SK-N-SH (cell line): ENCODE results near the gene FAM174B. TPM values are rescaled to one million over a fixed set of nuclear protein-coding genes. Genes with fewer than 3 reads are reported as not detected.

ENCODE experiments used
- CTCF ChIA-PET: fragments of 300-600, 350-600 bp; formaldehyde crosslinking; extraction: SDS; loops from one replicate; lab custom pipeline; 2021; lab: Yijun Ruan, JAX
- POLR2A ChIA-PET: fragments of 350-600 bp; sonication (Branson Sonifier 250); formaldehyde crosslinking; extraction: SDS; loops from one replicate; lab custom pipeline; 2020; ENCODE audit warnings: antibody characterized with exemption, inconsistent platforms; lab: Yijun Ruan, JAX
- DNase-seq: peaks from one replicate; pipeline ENCODE4 v3.0.0; 2012
- H2AFZ ChIP-seq: fragments of 200-600 bp; sonication (generic); 2 replicates; pipeline ENCODE4 v1.8.1; 2016; ENCODE audit warnings: antibody characterized with exemption, mild to moderate bottlenecking, low read depth
- H3F3A ChIP-seq: fragments of 200-600 bp; sonication (generic); replicated peaks from 2 replicates; pipeline ENCODE3; 2016; ENCODE audit warnings: antibody characterized with exemption, mild to moderate bottlenecking; ENCODE audit not compliant: insufficient read depth
- H3K27ac ChIP-seq, 2 experiments: fragments of 200-500 bp in 1 of 2; fragments of 200-600 bp in 1 of 2; sonication (Bioruptor generic) in 1 of 2; sonication (generic), shearing (Covaris generic) in 1 of 2; 2 replicates each; pipeline versions ENCODE4 v1.5.1 to v1.6.1; 2014 to 2016; ENCODE audit warnings: low read depth in 2 of 2, inconsistent platforms in 1 of 2, low read length in 1 of 2, mild to moderate bottlenecking in 1 of 2, mixed read lengths in 1 of 2
- H3K27me3 ChIP-seq: fragments of 200-600 bp; sonication (generic), shearing (Covaris generic); 2 replicates; pipeline ENCODE4 v1.6.1; 2016; ENCODE audit warnings: mixed run types; ENCODE audit not compliant: insufficient read depth
- H3K36me3 ChIP-seq, 2 experiments: fragments of 200-500 bp in 1 of 2; fragments of 200-600 bp in 1 of 2; sonication (Bioruptor generic) in 1 of 2; sonication (generic) in 1 of 2; replicated peaks in 1 of 2; 2 replicates each; pipeline versions ENCODE3 to v1.5.1; 2014 to 2016; ENCODE audit warnings: low read length in 1 of 2, mild to moderate bottlenecking in 1 of 2; ENCODE audit not compliant: insufficient read depth in 2 of 2, control insufficient read depth in 1 of 2
- H3K4me1 ChIP-seq, 2 experiments: fragments of 200-500 bp in 1 of 2; fragments of 200-600 bp in 1 of 2; sonication (Bioruptor generic) in 1 of 2; sonication (generic), shearing (Covaris generic) in 1 of 2; 2 replicates each; pipeline versions ENCODE4 v1.5.1 to v1.6.1; 2014 to 2016; ENCODE audit warnings: low read depth in 1 of 2, low read length in 1 of 2, mixed run types in 1 of 2; ENCODE audit not compliant: insufficient read depth in 2 of 2, control insufficient read depth in 1 of 2
- H3K4me2 ChIP-seq: fragments of 200-600 bp; sonication (generic), shearing (Covaris generic); 2 replicates; pipeline ENCODE4 v1.6.1; 2017; ENCODE audit warnings: mixed run types
- H3K4me3 ChIP-seq, 2 experiments: fragments of 200-500 bp in 1 of 2; fragments of 200-600 bp in 1 of 2; sonication (Bioruptor generic) in 1 of 2; sonication (generic), shearing (Covaris generic) in 1 of 2; 2 replicates each; pipeline versions ENCODE4 v1.5.1 to v1.8.1; 2014 to 2016; ENCODE audit warnings: low read depth in 2 of 2, inconsistent platforms in 1 of 2, low read length in 1 of 2, mild to moderate bottlenecking in 1 of 2, mixed read lengths in 1 of 2, moderate library complexity in 1 of 2
- H3K79me2 ChIP-seq: fragments of 200-600 bp; sonication (generic); 2 replicates; pipeline ENCODE4 v1.8.1; 2017; ENCODE audit warnings: mild to moderate bottlenecking; ENCODE audit not compliant: insufficient read depth
- H3K9ac ChIP-seq: fragments of 200-600 bp; sonication (generic); 2 replicates; pipeline ENCODE4 v1.6.1; 2017; ENCODE audit warnings: mixed run types
- H3K9me2 ChIP-seq: fragments of 200-600 bp; sonication (generic); 2 replicates; pipeline ENCODE4 v1.6.1; 2017; ENCODE audit warnings: mixed run types
- H3K9me3 ChIP-seq: fragments of 200-600 bp; sonication (generic); 2 replicates; pipeline ENCODE4 v1.6.1; 2017; ENCODE audit warnings: mixed run types, mild to moderate bottlenecking, moderate library complexity
- H4K20me1 ChIP-seq: fragments of 200-600 bp; sonication (generic); 2 replicates; pipeline ENCODE4 v1.6.1; 2017; ENCODE audit warnings: mild to moderate bottlenecking, mixed run types; ENCODE audit not compliant: insufficient read depth
- EP300 ChIP-seq, 2 experiments: IDR thresholded peaks; 2 replicates each; pipeline versions ENCODE4 v1.4.0 to v1.6.1; 2012; ENCODE audit warnings: borderline replicate concordance in 1 of 2, low read depth in 1 of 2, low read length in 1 of 2
- GABPA ChIP-seq: IDR thresholded peaks from 2 replicates; pipeline ENCODE4 v1.4.0; 2012; ENCODE audit warnings: low read depth, mild to moderate bottlenecking
- GATA2 ChIP-seq: sonication (generic); formaldehyde crosslinking; IDR thresholded peaks from 2 replicates; pipeline ENCODE4 v1.5.0; 2020; ENCODE audit warnings: mild to moderate bottlenecking, missing genetic modification reagents
- JUND ChIP-seq: IDR thresholded peaks from 2 replicates; pipeline ENCODE4 v1.4.0; 2012
- POLR2AphosphoS5 ChIP-seq: IDR thresholded peaks from 2 replicates; pipeline ENCODE4 v1.6.1; 2012; ENCODE audit warnings: low read depth, low read length
- RCOR1 ChIP-seq: fragments of 150-350 bp; IDR thresholded peaks from 2 replicates; pipeline ENCODE4 v1.6.1; 2017; ENCODE audit warnings: antibody characterized with exemption, low read length
- TAF1 ChIP-seq: IDR thresholded peaks from 2 replicates; pipeline ENCODE4 v1.6.1; 2012; ENCODE audit warnings: low read depth, mild to moderate bottlenecking, low read length, moderate library complexity, borderline replicate concordance
- TCF12 ChIP-seq: IDR thresholded peaks from 2 replicates; pipeline ENCODE4 v1.4.0; 2012
- YY1 ChIP-seq: IDR thresholded peaks from 2 replicates; pipeline ENCODE4 v1.4.0; 2012; ENCODE audit warnings: low read depth, mild to moderate bottlenecking
- whole genome bisulfite sequencing: methylation state at CpG from one replicate; pipeline ENCODE4 v1.1.6; 2017; ENCODE audit warnings: low lambda C conversion rate; 5-methylcytosine and 5-hydroxymethylcytosine counted together
- polyA plus RNA-seq, 3 experiments: library from polyadenylated mRNA; depleted of rRNA; stranded (reverse); fragments of >200 nt; gene quantifications; 2 replicates each; pipeline ENCODE4 v1.2.3, GENCODE V29; 2012
- TF ChIP-seq, protein P1 (sequence below): IDR thresholded peaks from 2 replicates; pipeline ENCODE4 v1.4.0; 2012; ENCODE audit warnings: low read depth, borderline replicate concordance
- TF ChIP-seq, protein P2 (sequence below): IDR thresholded peaks from 2 replicates; pipeline ENCODE4 v1.4.0; 2012; ENCODE audit warnings: low read depth, borderline replicate concordance
- TF ChIP-seq, protein P3 (sequence below): fragments of 200-600 bp; sonication (generic); IDR thresholded peaks from 2 replicates; pipeline ENCODE4 v1.6.1; 2017; ENCODE audit warnings: antibody characterized with exemption, mild to moderate bottlenecking, moderate library complexity

FAM174B gene
- polyA plus RNA-seq, 1 of the 3 experiments (the other 2 are of a cell fraction): 0.30 TPM

DNA sequence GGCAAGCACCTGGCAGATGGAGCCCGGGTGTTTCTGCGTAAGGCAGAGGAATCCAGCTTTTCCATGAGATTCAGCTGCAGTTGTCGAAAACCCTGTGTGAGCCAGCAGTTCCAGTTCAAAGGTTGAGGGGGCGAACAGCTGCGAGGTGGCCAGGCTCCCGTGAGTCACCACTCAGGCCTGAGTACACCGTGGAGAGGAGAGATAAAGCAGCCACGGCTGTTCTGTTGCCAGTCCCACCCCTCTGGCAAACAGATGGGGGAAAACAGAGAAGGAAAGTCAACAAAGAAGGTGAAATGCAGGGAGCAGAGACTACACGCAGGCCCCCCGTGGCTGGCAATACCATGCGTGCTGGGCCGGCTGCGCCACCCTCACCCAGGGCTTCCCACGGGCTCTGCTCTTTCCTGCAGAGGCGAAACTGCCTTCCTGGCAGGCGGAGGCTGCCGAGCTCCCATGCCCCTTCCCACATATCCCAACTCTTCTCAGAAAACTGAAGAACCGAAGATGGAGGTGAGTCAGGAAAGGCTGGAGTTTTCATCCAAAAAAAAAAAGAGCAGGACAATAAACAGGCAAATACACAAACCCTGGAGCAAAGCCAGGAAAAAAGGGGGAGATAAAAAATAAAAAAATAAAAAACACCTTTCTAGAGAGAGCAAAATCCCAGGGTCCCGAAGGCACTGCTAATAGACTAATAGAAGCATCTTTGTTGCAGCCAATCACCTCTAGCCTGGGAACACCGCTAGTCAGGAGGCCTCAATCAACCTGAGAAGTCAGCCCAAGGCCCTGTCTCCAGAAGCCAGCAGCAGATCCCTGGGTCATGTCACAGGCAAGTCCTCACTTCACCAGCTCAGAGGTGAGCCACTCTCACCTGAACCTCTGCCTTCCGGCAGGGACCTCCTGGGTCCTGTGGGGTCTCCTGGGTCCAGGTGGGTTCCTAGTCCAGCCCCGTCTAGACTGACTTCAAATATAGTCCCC, 37.7 kb downstream of the FAM174B start:
- Histone ChIP-seq H3K9ac (no peak overlapping the region), H2AFZ (no peak overlapping the region), H3K79me2 (no peaks in the 10 kb centered on the region), H3K4me1 (peaks cover 0 to 15% of the 10 kb centered on the region in 2 experiments; a peak in 1 of 4 replicates), H3K27ac (peak overlapping the region in 1 of 2 experiments; percentile 60; a peak in 2 of 4 replicates), H4K20me1 (no peaks in the 10 kb centered on the region), H3K9me3 (no peaks in the 10 kb centered on the region), H3K9me2 (no peaks in the 10 kb centered on the region), H3K36me3 (no peaks in the 10 kb centered on the region), H3K4me2 (no peak overlapping the region), H3K4me3 (no peak overlapping the region), H3K27me3 (no peaks in the 10 kb centered on the region), H3F3A (no peaks in the 10 kb centered on the region)
- TF ChIP-seq GATA2 (CRISPR knock-in tag): 0 out of 2 replicates have a peak, but pooled peaks have one; percentile 41
- no peak for TF ChIP-seq TCF12
- TF ChIP-seq POLR2AphosphoS5: no peak
- peak in 1 of 2 experiments; percentile 33; a peak in 1 of 4 replicates for TF ChIP-seq EP300 (IDR thresholded peaks at IDR 0.05; ENCODE audit: borderline replicate concordance in 1 of 2, low read depth in 1 of 2, low read length in 1 of 2)
- TF ChIP-seq JUND: no peak
- TF ChIP-seq RCOR1: peak; percentile 25; the same call in 1 of the 2 replicates
- no peak for TF ChIP-seq TAF1
- DNase-seq: peak; percentile 79
- POLR2A ChIA-PET: no interaction called here
- CTCF ChIA-PET: interaction anchor here (1.0 to 2.3 kb wide), 3 partner anchors 97 to 540 kb away, joined by 3 to 14 read pairs (median 3); no protein-coding TSS in a partner anchor
- 40% methylated on average over 17 of the region's 22 CpGs for WGBS

DNA sequence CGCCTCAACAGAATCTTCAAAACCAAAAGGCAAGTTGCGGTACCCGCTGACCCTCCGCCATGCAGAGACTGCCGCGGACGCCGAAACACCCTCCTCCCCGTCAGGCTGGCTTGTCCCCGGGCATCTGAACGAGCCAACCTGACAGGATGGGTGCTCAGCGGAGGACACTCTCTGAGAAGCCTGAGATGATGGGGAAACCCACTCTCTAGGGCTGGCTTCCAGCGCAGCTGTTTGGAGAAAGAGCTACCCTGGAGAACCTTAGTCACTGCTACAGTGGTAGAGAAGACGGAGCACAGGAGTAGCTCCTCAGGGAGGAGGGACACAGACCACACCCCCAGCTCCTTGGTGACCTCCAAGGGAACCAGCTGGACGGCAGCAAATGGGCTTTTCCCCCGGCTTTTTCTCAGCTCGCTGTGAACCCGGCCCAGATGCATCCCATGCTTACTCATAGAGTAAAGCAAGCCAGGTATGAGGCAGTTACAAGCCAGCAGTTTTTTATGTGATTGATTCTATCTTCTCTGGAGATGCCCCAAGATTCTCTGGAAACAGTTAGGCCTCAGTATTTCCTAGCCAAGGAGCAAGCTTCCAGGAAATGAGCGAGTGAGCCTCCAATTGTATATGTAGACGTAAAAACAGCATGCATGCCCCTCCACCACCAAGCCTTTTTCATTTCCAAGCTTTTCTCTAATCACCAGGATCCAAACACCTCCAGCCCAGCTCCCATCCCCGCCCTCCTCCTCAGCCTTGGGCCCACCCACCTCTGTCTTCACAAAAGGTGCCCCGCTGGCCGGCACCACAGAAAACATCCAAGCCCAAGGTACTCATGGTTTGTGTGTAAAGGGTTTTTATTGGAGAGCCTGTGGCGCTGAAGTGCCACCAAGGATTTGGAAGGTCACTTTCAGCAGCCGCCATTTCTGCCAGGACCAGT, 38.7 kb downstream of the FAM174B start:
- H3K36me3 ChIP-seq: no peaks in the 10 kb centered on the region
- no peak overlapping the region for H3K4me3 ChIP-seq
- no peaks in the 10 kb centered on the region for H3K79me2 ChIP-seq
- no peaks in the 10 kb centered on the region for H4K20me1 ChIP-seq
- DNase-seq: no peak
- no peaks in the 10 kb centered on the region for H3K9me3 ChIP-seq
- 70% methylated on average over 20 of the region's 25 CpGs for WGBS
- no peaks in the 10 kb centered on the region for H3K27me3 ChIP-seq
- H3K27ac ChIP-seq: peak overlapping the region in 1 of 2 experiments; percentile 41; a peak in 2 of 4 replicates
- no peak overlapping the region for H2AFZ ChIP-seq
- H3K4me1 ChIP-seq: peaks cover 0 to 23% of the 10 kb centered on the region in 2 experiments; a peak in 1 of 4 replicates
- H3K4me2 ChIP-seq: no peak overlapping the region
- no peaks in the 10 kb centered on the region for H3F3A ChIP-seq
- CTCF ChIA-PET: interaction anchor here (1.0 to 2.3 kb wide), 3 partner anchors 98 to 540 kb away, joined by 3 to 14 read pairs (median 3); no protein-coding TSS in a partner anchor
- H3K9ac ChIP-seq: no peak overlapping the region
- H3K9me2 ChIP-seq: no peaks in the 10 kb centered on the region
- TF ChIP-seq JUND (no peak), RCOR1 (no peak), TCF12 (no peak), GABPA (no peak), YY1 (no peak)
- TF ChIP-seq, protein P1, sequence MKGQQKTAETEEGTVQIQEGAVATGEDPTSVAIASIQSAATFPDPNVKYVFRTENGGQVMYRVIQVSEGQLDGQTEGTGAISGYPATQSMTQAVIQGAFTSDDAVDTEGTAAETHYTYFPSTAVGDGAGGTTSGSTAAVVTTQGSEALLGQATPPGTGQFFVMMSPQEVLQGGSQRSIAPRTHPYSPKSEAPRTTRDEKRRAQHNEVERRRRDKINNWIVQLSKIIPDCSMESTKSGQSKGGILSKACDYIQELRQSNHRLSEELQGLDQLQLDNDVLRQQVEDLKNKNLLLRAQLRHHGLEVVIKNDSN: no peak
- TF ChIP-seq, protein P2, sequence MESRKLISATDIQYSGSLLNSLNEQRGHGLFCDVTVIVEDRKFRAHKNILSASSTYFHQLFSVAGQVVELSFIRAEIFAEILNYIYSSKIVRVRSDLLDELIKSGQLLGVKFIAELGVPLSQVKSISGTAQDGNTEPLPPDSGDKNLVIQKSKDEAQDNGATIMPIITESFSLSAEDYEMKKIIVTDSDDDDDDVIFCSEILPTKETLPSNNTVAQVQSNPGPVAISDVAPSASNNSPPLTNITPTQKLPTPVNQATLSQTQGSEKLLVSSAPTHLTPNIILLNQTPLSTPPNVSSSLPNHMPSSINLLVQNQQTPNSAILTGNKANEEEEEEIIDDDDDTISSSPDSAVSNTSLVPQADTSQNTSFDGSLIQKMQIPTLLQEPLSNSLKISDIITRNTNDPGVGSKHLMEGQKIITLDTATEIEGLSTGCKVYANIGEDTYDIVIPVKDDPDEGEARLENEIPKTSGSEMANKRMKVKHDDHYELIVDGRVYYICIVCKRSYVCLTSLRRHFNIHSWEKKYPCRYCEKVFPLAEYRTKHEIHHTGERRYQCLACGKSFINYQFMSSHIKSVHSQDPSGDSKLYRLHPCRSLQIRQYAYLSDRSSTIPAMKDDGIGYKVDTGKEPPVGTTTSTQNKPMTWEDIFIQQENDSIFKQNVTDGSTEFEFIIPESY: no peak
- TF ChIP-seq, protein P3, sequence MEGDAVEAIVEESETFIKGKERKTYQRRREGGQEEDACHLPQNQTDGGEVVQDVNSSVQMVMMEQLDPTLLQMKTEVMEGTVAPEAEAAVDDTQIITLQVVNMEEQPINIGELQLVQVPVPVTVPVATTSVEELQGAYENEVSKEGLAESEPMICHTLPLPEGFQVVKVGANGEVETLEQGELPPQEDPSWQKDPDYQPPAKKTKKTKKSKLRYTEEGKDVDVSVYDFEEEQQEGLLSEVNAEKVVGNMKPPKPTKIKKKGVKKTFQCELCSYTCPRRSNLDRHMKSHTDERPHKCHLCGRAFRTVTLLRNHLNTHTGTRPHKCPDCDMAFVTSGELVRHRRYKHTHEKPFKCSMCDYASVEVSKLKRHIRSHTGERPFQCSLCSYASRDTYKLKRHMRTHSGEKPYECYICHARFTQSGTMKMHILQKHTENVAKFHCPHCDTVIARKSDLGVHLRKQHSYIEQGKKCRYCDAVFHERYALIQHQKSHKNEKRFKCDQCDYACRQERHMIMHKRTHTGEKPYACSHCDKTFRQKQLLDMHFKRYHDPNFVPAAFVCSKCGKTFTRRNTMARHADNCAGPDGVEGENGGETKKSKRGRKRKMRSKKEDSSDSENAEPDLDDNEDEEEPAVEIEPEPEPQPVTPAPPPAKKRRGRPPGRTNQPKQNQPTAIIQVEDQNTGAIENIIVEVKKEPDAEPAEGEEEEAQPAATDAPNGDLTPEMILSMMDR: no peak
- POLR2A ChIA-PET: no interaction called here
